GM12865 (cell line): ENCODE data around the gene RGS6.

Source experiments
- DNase-seq: peaks from one replicate; pipeline ENCODE4 v3.0.0; 2010; ENCODE audit warnings: low read depth
- H3K4me3 ChIP-seq: 2 replicates; pipeline ENCODE4 v1.5.1; 2011; ENCODE audit warnings: mild to moderate bottlenecking, low read depth, low read length, control low read depth
- CTCF ChIP-seq: IDR thresholded peaks from 2 replicates; pipeline ENCODE4 v1.5.1; 2011; ENCODE audit warnings: low read length, control low read depth, low read depth, inconsistent platforms; ENCODE audit not compliant: insufficient read depth; ENCODE audit errors: missing control alignments

RGS6 gene

GRCh38 chr14:72054911-72055310 is 122.7 kb downstream of the RGS6 start:
- TF ChIP-seq CTCF = no peak
- H3K4me3 ChIP-seq = no peak overlapping the region
- peak; percentile 15 for DNase-seq

GRCh38 chr14:72057701-72058285 is 125.6 kb downstream of the RGS6 start:
- no peak overlapping the region for H3K4me3 ChIP-seq
- DNase-seq = no peak
- no peak for TF ChIP-seq CTCF

GRCh38 chr14:72060460-72060859 is 128.2 kb downstream of the RGS6 start:
- no peak for DNase-seq
- H3K4me3 ChIP-seq = no peak overlapping the region

GRCh38 chr14:72060917-72061316 is 128.7 kb downstream of the RGS6 start:
- no peak for TF ChIP-seq CTCF
- no peak overlapping the region for H3K4me3 ChIP-seq
- no peak for DNase-seq

More at GRCh38 chr14:72060460-72060859, 128.2 kb downstream of the RGS6 start:
- no peak for TF ChIP-seq CTCF

GRCh38 chr14:72061718-72062117 is 129.5 kb downstream of the RGS6 start:
- no peak for DNase-seq
- no peak for TF ChIP-seq CTCF
- no peak overlapping the region for H3K4me3 ChIP-seq

GRCh38 chr14:72063761-72064282 is 131.6 kb downstream of the RGS6 start:
- H3K4me3 ChIP-seq = no peak overlapping the region
- no peak for TF ChIP-seq CTCF
- no peak for DNase-seq

GRCh38 chr14:72064501-72064900 is 132.3 kb downstream of the RGS6 start:
- no peak for TF ChIP-seq CTCF
- DNase-seq = no peak
- no peak overlapping the region for H3K4me3 ChIP-seq
